ENCODE measurements around the gene NFATC1.

DNA sequence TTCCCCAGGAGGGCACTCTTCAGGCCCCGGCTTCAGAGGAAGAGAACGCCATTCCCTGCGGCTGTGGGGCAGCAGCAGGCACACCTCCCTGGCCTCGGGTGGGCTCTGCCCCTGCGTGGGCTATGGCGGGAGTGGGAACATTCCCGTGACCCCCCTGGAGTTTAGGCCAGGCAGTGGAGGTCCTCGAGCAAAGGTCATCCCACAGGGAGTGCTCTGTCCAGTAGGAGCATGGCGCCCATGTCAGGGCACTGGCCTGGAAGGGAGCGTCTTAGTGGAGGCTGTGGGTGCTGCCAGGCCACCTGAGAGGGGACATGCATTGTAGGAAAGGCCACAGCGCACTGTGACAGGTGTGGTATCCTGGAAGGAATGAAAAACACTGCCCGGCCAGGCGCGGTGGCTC is 9.2 kb upstream of the NFATC1 start:
- TF ChIP-seq, protein P1, sequence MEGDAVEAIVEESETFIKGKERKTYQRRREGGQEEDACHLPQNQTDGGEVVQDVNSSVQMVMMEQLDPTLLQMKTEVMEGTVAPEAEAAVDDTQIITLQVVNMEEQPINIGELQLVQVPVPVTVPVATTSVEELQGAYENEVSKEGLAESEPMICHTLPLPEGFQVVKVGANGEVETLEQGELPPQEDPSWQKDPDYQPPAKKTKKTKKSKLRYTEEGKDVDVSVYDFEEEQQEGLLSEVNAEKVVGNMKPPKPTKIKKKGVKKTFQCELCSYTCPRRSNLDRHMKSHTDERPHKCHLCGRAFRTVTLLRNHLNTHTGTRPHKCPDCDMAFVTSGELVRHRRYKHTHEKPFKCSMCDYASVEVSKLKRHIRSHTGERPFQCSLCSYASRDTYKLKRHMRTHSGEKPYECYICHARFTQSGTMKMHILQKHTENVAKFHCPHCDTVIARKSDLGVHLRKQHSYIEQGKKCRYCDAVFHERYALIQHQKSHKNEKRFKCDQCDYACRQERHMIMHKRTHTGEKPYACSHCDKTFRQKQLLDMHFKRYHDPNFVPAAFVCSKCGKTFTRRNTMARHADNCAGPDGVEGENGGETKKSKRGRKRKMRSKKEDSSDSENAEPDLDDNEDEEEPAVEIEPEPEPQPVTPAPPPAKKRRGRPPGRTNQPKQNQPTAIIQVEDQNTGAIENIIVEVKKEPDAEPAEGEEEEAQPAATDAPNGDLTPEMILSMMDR (IDR thresholded peaks at IDR 0.05; ENCODE audit: poor library complexity) = no peak
- no peak for TF ChIP-seq EZH2 (IDR thresholded peaks at IDR 0.05; ENCODE audit: borderline replicate concordance)
